K562 (cell line): ENCODE results near the gene NDUFA13. TPM values are rescaled to one million over a fixed set of nuclear protein-coding genes. Genes with fewer than 3 reads are reported as not detected.
A peak's percentile ranks its signal among the peaks of the same experiment; 100 is the strongest.

ENCODE experiments used
- ATAC-seq: fragments of 200-7000 bp; cut with Tn5 transposase; 3 replicates; pipeline ENCODE4 v1.9.1; 2020; ENCODE audit warnings: moderate library complexity
- BruUV-seq: library from RNA; stranded (reverse); fragments of 400-500 nt; replicated peaks from 2 replicates; lab custom pipeline; 2021; lab: Mats Ljungman, UMichigan
- CTCF ChIA-PET: fragments of 300-600 bp; formaldehyde crosslinking; extraction: SDS; loops from one replicate; lab custom pipeline; 2021; ENCODE audit warnings: low intra/inter-chr PET ratio; lab: Yijun Ruan, JAX
- POLR2A ChIA-PET: fragments of 300-600, 350-650 bp; sonication (Branson Sonifier 250); formaldehyde crosslinking; extraction: SDS; loops from one replicate; lab custom pipeline; 2021; ENCODE audit warnings: antibody characterized with exemption, inconsistent platforms; lab: Yijun Ruan, JAX
- DNase-seq, 4 experiments: peaks; one replicate each; pipeline versions ENCODE4 v3.0.0 to v3.0.0-alpha.2; 2011 to 2018; ENCODE audit warnings: low spot score in 3 of 4, mixed read lengths in 3 of 4; ENCODE audit errors: extremely low read depth in 1 of 4
- FAIRE-seq: peaks from 2 replicates; lab custom pipeline; 2011; peaks lifted over from hg19 to GRCh38; lab: Jason Lieb, UNC
- H2AFZ ChIP-seq: 2 replicates; pipeline ENCODE4 v1.6.0; 2011; ENCODE audit warnings: low read depth, low read length, control low read depth, inconsistent platforms
- H3K27ac ChIP-seq: fragments of 200-600 bp; 3 replicates; pipeline ENCODE4 v1.8.0; 2011; ENCODE audit warnings: low read depth, mild to moderate bottlenecking, control low read depth, inconsistent platforms, low read length, moderate library complexity, mixed read lengths; ENCODE audit errors: extremely low read depth
- H3K27me3 ChIP-seq, 2 experiments: fragments of 300-600 bp in 1 of 2; 2 replicates in 1 of 2; 3 replicates in 1 of 2; pipeline versions ENCODE4 v1.6.0 to v1.8.0; 2011; ENCODE audit warnings: inconsistent platforms in 2 of 2, low read length in 2 of 2, mild to moderate bottlenecking in 1 of 2, mixed read lengths in 1 of 2, moderate library complexity in 1 of 2; ENCODE audit not compliant: control insufficient read depth in 2 of 2, insufficient read depth in 2 of 2
- H3K36me3 ChIP-seq: fragments of 300-600 bp; 3 replicates; pipeline ENCODE4 v1.8.0; 2011; ENCODE audit warnings: mild to moderate bottlenecking, low read length, inconsistent platforms; ENCODE audit not compliant: control insufficient read depth, insufficient read depth
- H3K4me1 ChIP-seq, 2 experiments: fragments of 200-600 bp in 1 of 2; replicated peaks in 1 of 2; 2 replicates in 1 of 2; 3 replicates in 1 of 2; pipeline versions ENCODE4 v1.5.1 to v1.8.0; 2011; ENCODE audit warnings: inconsistent platforms in 2 of 2, low read length in 2 of 2, mild to moderate bottlenecking in 1 of 2, mixed read lengths in 1 of 2, moderate library complexity in 1 of 2; ENCODE audit not compliant: control insufficient read depth in 2 of 2, insufficient read depth in 2 of 2
- H3K4me2 ChIP-seq: 2 replicates; pipeline ENCODE4 v1.6.1; 2011; ENCODE audit warnings: low read length, control low read depth, inconsistent platforms, mixed read lengths; ENCODE audit not compliant: insufficient read depth
- H3K4me3 ChIP-seq: fragments of 200-600 bp; sonication (generic), shearing (Covaris generic); 2 replicates; pipeline ENCODE4 v1.5.1; 2016; ENCODE audit warnings: control low read depth, inconsistent platforms
- H3K79me2 ChIP-seq: fragments of 200-600 bp; 3 replicates; pipeline ENCODE4 v1.8.0; 2011; ENCODE audit warnings: low read length, inconsistent platforms; ENCODE audit not compliant: control insufficient read depth, insufficient read depth
- H3K9ac ChIP-seq, 2 experiments: 2 replicates each; pipeline versions ENCODE4 v1.6.0 to v1.6.1; 2011; ENCODE audit warnings: low read depth in 2 of 2, low read length in 2 of 2, control low read depth in 1 of 2, inconsistent platforms in 1 of 2, mild to moderate bottlenecking in 1 of 2, mixed read lengths in 1 of 2; ENCODE audit not compliant: insufficient read depth in 1 of 2
- H3K9me1 ChIP-seq: one replicate; pipeline ENCODE4 v1.6.0; 2011; ENCODE audit warnings: inconsistent platforms, mild to moderate bottlenecking, low read length, moderate library complexity; ENCODE audit not compliant: control insufficient read depth, insufficient read depth
- H3K9me3 ChIP-seq: replicated peaks from 2 replicates; pipeline ENCODE4 v1.5.1; 2011; ENCODE audit warnings: low read depth, low read length, inconsistent platforms; ENCODE audit not compliant: control insufficient read depth, insufficient read depth
- H4K20me1 ChIP-seq: replicated peaks from 2 replicates; pipeline ENCODE4 v1.6.1; 2011; ENCODE audit warnings: low read length, inconsistent platforms, mixed read lengths; ENCODE audit not compliant: control insufficient read depth, insufficient read depth
- EGR1 ChIP-seq: fragments of 450-650 bp; conservative IDR thresholded peaks from 2 replicates; pipeline ENCODE4 v1.6.1; 2017; ENCODE audit warnings: mild to moderate bottlenecking
- HNRNPL ChIP-seq: fragments of 200-400 bp; formaldehyde crosslinking; IDR thresholded peaks from 2 replicates; pipeline ENCODE4 v1.6.1; 2017; ENCODE audit warnings: low read depth, mild to moderate bottlenecking, low read length
- NR2C1 ChIP-seq, 2 experiments: fragments of 450-650 bp; IDR thresholded peaks; 2 replicates each; pipeline ENCODE4 v1.6.1; 2017; ENCODE audit warnings: mild to moderate bottlenecking in 2 of 2, antibody characterized with exemption in 1 of 2, inconsistent platforms in 1 of 2, missing compliant biosample characterization in 1 of 2, missing genetic modification characterization in 1 of 2
- POLR2AphosphoS2 ChIP-seq: IDR thresholded peaks from 2 replicates; pipeline ENCODE4 v1.6.1; 2012; ENCODE audit warnings: low read length, improper control_type of control experiment
- POLR2G ChIP-seq: fragments of 200-400 bp; formaldehyde crosslinking; IDR thresholded peaks from 2 replicates; pipeline ENCODE4 v1.6.1; 2017; ENCODE audit warnings: low read depth, mild to moderate bottlenecking, antibody characterized with exemption, low read length, moderate library complexity
- SPI1 ChIP-seq: IDR thresholded peaks from 2 replicates; pipeline ENCODE4 v1.6.1; 2011; ENCODE audit warnings: low read depth, low read length, control low read depth, borderline replicate concordance
- YY1 ChIP-seq, 3 experiments: IDR thresholded peaks; 2 replicates each; pipeline ENCODE4 v1.6.1; 2011; ENCODE audit warnings: low read length in 2 of 3, mild to moderate bottlenecking in 2 of 3, moderate library complexity in 2 of 3, borderline replicate concordance in 1 of 3, control low read depth in 1 of 3, low read depth in 1 of 3; ENCODE audit not compliant: insufficient read depth in 3 of 3, insufficient replicate concordance in 2 of 3, control insufficient read depth in 1 of 3, insufficient read length in 1 of 3; ENCODE audit errors: extremely low read depth in 1 of 3
- WGBS: fragments of 100-300 bp; shearing (Covaris generic); methylation state at CpG from one replicate; pipeline ENCODE4 v1.1.6; 2016; ENCODE audit warnings: low coverage, mixed read lengths; ENCODE audit not compliant: insufficient coverage; ENCODE audit errors: missing lambda C conversion rate; 5-methylcytosine and 5-hydroxymethylcytosine counted together
- in situ Hi-C: fragments of 300-500 bp; cut with MboI; formaldehyde crosslinking; loops from 4 replicates; pipeline ENCODE4 v1.15.0; 2018; ENCODE audit warnings: inconsistent platforms, mixed read lengths
- intact Hi-C: fragments of 100-400 bp; cut with micrococcal nuclease; formaldehyde crosslinking; loops from 2 replicates; pipeline ENCODE4 v1.14.2; 2022
- polyA plus RNA-seq, 8 experiments: library from polyadenylated mRNA; depleted of rRNA in 4 of 8; stranded (reverse) in 5 of 8; unstranded in 3 of 8; fragments of >200 nt; fragmentation: Nextera tagmentation in 2 of 8; fragmentation: Illumina TruSeq in 1 of 8; extraction: Ambion mirVana in 2 of 8; extraction: Trizol in 1 of 8; gene quantifications; 2 replicates each; pipeline versions ENCODE4 v1.2.1 to v1.2.3, GENCODE V29; 2011 to 2014; ENCODE audit warnings: inconsistent platforms in 1 of 8, missing spikeins in 1 of 8
- total RNA-seq, 7 experiments: library from RNA; depleted of rRNA in 6 of 7; stranded (reverse); fragments of >200 nt in 6 of 7; fragmentation: Illumina TruSeq in 2 of 7; extraction: Trizol in 2 of 7; gene quantifications; 2 replicates each; pipeline versions ENCODE4 v1.2.1 to v1.2.3, GENCODE V29; 2011 to 2021; ENCODE audit warnings: low replicate concordance in 1 of 7

NDUFA13 gene
- total and polyA plus RNA-seq, 9 of the 15 experiments (the other 6 are each of a cell fraction or from before 2014, with no cell fraction given), result 146 to 596 (median 429) TPM

DNA sequence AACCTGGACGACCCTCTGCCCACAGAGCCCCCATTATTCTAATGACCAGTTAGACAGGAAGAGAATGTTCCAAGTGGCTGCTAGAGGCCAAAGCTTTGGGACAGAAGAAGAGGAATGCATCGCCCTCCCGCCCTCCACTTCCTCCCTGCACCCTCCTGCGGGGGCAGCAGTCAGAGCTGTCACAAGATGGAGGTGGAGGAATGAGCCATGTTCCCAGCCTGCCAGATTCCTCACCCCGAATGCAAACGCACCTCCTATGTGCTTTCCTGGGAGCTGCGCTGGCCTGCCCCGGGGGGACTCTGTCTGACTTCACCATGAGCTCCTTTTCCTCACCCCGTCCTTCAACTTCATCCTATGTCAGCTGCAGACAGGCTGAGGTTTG lies 14.4 kb downstream of the NDUFA13 start:
- Histone ChIP-seq H3K79me2 (peaks cover 5% of the 10 kb centered on the region; the same call in 2 of the 3 replicates), H3K4me3 (no peak overlapping the region), H3K9me3 (no peaks in the 10 kb centered on the region), H3K4me2 (no peak overlapping the region), H3K27ac (no peak overlapping the region), H3K4me1 (peaks cover 5 to 36% of the 10 kb centered on the region in 2 experiments), H3K9ac (no peak overlapping the region), H4K20me1 (0 out of 2 replicates have a peak, but pooled peaks cover 10% of the 10 kb centered on the region), H3K27me3 (no peaks in the 10 kb centered on the region), H3K36me3 (peaks cover 41% of the 10 kb centered on the region), H2AFZ (no peak overlapping the region), H3K9me1 (peaks cover 3% of the 10 kb centered on the region)
- ATAC-seq (peak; percentile 5; the same call in 1 of the 3 replicates), DNase-seq (no peak), FAIRE-seq (peak; percentile 42)
- TF ChIP-seq YY1 (IDR thresholded peaks at IDR 0.05; ENCODE audit: borderline replicate concordance in 1 of 3, control insufficient read depth in 1 of 3, extremely low read depth in 1 of 3, insufficient read depth in 3 of 3, insufficient read length in 1 of 3, insufficient replicate concordance in 2 of 3, low read depth in 1 of 3, low read length in 2 of 3), result peak in 1 of 3 experiments; percentile 56
- no peak for TF ChIP-seq HNRNPL
- TF ChIP-seq SPI1, result peak; percentile 76; the same call in 1 of the 2 replicates
- TF ChIP-seq EGR1, result peak; percentile 36
- no peak for TF ChIP-seq NR2C1 (IDR thresholded peaks at IDR 0.05)
- no peak for TF ChIP-seq NR2C1 (tag; IDR thresholded peaks at IDR 0.05)
- TF ChIP-seq POLR2G, result peak; percentile 10; the same call in 1 of the 2 replicates
- TF ChIP-seq POLR2AphosphoS2, result 0 out of 2 replicates have a peak, but pooled peaks have one; percentile 44
- no TSS peak for BruUV-seq
- whole genome bisulfite sequencing, result 47% methylated on average over 7 of the region's 9 CpGs
- CTCF ChIA-PET, result no interaction called here
- in situ Hi-C loops (loop anchor here (25.0 kb wide), 1 partner anchor 107 kb away; the partner anchor contains the start of genes GMIP and LPAR2), intact Hi-C loops (no loop called here)
- POLR2A ChIA-PET, result interaction anchor here (0.5 to 1.0 kb wide), 3 partner anchors 20 to 355 kb away, joined by 3 to 5 read pairs (median 3); partner anchors contain the start of gene ZNF101
